ENCODE results near the gene VWA8. TPM values are rescaled to one million over a fixed set of nuclear protein-coding genes. Genes with fewer than 3 reads are reported as not detected.
A peak's percentile ranks its signal among the peaks of the same experiment; 100 is the strongest.

Gene VWA8
- total and polyA plus RNA-seq, 4 donors: 7.1 to 50.3 (median 12.4) TPM

- Histone ChIP-seq H3K9me3 (ENCODE audit: control insufficient read depth in 4 of 4, low read length in 3 of 4) (no peaks in the 10 kb centered on the region), H3K27me3 (ENCODE audit: control insufficient read depth in 4 of 4, insufficient read depth in 4 of 4, low read length in 3 of 4) (no peaks in the 10 kb centered on the region), H3K9ac (ENCODE audit: low read depth in 1 of 2, low read length in 2 of 2) (no peak overlapping the region), H3K36me3 (ENCODE audit: control insufficient read depth in 4 of 4, insufficient read depth in 3 of 4, low read depth in 1 of 4, low read length in 3 of 4) (no peaks in the 10 kb centered on the region), H3K4me1 (ENCODE audit: control insufficient read depth in 4 of 4, insufficient read depth in 4 of 4, low read length in 3 of 4) (no peaks in the 10 kb centered on the region), H3K27ac (ENCODE audit: low read depth in 1 of 2, low read length in 2 of 2) (no peak overlapping the region), H3K4me3 (ENCODE audit: low read depth in 1 of 3, low read length in 3 of 3) (no peak overlapping the region)
- DNase-seq (ENCODE audit: low spot score): no peak
- 84% methylated on average over 6 of the region's 6 CpGs for WGBS
- TF ChIP-seq RAD21 (IDR thresholded peaks at IDR 0.05): no peak
- TF ChIP-seq ATF3 (IDR thresholded peaks at IDR 0.05): no peak
- TF ChIP-seq, protein P1, sequence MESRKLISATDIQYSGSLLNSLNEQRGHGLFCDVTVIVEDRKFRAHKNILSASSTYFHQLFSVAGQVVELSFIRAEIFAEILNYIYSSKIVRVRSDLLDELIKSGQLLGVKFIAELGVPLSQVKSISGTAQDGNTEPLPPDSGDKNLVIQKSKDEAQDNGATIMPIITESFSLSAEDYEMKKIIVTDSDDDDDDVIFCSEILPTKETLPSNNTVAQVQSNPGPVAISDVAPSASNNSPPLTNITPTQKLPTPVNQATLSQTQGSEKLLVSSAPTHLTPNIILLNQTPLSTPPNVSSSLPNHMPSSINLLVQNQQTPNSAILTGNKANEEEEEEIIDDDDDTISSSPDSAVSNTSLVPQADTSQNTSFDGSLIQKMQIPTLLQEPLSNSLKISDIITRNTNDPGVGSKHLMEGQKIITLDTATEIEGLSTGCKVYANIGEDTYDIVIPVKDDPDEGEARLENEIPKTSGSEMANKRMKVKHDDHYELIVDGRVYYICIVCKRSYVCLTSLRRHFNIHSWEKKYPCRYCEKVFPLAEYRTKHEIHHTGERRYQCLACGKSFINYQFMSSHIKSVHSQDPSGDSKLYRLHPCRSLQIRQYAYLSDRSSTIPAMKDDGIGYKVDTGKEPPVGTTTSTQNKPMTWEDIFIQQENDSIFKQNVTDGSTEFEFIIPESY (IDR thresholded peaks at IDR 0.05): no peak
- TF ChIP-seq EGR1 (IDR thresholded peaks at IDR 0.05; ENCODE audit: low read depth in 2 of 2): no peak
- TF ChIP-seq, protein P2, sequence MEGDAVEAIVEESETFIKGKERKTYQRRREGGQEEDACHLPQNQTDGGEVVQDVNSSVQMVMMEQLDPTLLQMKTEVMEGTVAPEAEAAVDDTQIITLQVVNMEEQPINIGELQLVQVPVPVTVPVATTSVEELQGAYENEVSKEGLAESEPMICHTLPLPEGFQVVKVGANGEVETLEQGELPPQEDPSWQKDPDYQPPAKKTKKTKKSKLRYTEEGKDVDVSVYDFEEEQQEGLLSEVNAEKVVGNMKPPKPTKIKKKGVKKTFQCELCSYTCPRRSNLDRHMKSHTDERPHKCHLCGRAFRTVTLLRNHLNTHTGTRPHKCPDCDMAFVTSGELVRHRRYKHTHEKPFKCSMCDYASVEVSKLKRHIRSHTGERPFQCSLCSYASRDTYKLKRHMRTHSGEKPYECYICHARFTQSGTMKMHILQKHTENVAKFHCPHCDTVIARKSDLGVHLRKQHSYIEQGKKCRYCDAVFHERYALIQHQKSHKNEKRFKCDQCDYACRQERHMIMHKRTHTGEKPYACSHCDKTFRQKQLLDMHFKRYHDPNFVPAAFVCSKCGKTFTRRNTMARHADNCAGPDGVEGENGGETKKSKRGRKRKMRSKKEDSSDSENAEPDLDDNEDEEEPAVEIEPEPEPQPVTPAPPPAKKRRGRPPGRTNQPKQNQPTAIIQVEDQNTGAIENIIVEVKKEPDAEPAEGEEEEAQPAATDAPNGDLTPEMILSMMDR (IDR thresholded peaks at IDR 0.05; ENCODE audit: low read depth, low read length, missing input control): no peak
These were observed 412.9 kb downstream of the VWA8 start for GRCh38 chr13:41548031-41548430.

DNA sequence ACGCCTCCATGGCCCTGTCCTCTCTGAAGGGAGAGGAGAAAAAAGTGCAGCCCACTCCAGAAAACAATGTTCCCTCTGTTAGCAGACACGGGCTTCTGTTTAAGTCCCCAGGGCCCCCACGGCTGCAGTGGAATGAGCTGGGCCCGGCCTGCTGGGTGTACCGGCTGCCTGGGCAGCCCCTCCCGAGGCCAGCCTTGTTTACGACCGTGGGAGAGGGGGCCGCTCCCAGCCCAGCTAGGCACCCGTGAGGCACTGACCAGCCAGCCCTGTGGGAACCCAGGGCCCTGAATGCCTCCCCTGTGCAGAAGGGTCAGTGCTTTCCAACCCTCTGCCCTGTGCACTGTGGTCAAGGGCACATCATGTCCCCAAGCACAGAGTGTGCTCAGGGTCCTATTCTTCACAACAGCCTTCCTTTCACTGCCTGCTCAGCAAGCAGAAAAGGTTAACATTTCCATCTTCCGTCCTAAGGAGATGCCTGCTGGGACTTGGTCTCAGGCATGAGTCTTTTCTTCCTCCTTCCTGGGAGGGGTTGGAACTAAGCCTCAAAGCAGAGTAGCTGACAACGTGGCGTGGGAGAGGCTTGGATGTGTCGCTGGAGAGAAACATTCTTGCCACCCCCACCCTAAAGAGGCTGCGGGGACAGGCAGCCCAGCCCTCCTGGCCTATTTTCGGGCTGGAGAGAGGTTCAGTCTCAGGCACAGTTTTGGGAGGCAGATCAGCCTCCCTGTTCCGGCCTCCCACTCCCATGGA lies 413.5 kb downstream of the VWA8 start:
- TF ChIP-seq HNF4A (conservative IDR thresholded peaks at IDR 0.05) (no peak), NR2F2 (IDR thresholded peaks at IDR 0.05) (peak; percentile 49), EGR1 (IDR thresholded peaks at IDR 0.05; ENCODE audit: low read depth in 2 of 2) (no peak), SP1 (IDR thresholded peaks at IDR 0.05) (no peak), RXRA (IDR thresholded peaks at IDR 0.05) (no peak)
- TF ChIP-seq, protein P2 (IDR thresholded peaks at IDR 0.05; ENCODE audit: low read depth, low read length, missing input control): no peak
- no peaks in the 10 kb centered on the region for H3K27me3 ChIP-seq (ENCODE audit: control insufficient read depth in 4 of 4, insufficient read depth in 4 of 4, low read length in 3 of 4)
- H3K9me3 ChIP-seq (ENCODE audit: control insufficient read depth in 4 of 4, low read length in 3 of 4): no peaks in the 10 kb centered on the region
- no peak for DNase-seq (ENCODE audit: low spot score)
- H3K9ac ChIP-seq (ENCODE audit: low read depth in 1 of 2, low read length in 2 of 2): no peak overlapping the region
- no peak overlapping the region for H3K4me3 ChIP-seq (ENCODE audit: low read depth in 1 of 3, low read length in 3 of 3)
- H3K4me1 ChIP-seq (ENCODE audit: control insufficient read depth in 4 of 4, insufficient read depth in 4 of 4, low read length in 3 of 4): no peaks in the 10 kb centered on the region
- 79% methylated on average over 17 of the region's 17 CpGs for WGBS
- no peaks in the 10 kb centered on the region for H3K36me3 ChIP-seq (ENCODE audit: control insufficient read depth in 4 of 4, insufficient read depth in 3 of 4, low read depth in 1 of 4, low read length in 3 of 4)
- no peak overlapping the region for H3K27ac ChIP-seq (ENCODE audit: low read depth in 1 of 2, low read length in 2 of 2)
